B cell (primary cell): ENCODE data around the gene HLA-DQB1.

Experiments
- CTCF ChIP-seq: fragments of 200-600 bp; IDR thresholded peaks from one replicate; pipeline ENCODE4 v1.8.0; 2022; ENCODE audit warnings: antibody characterized with exemption, mild to moderate bottlenecking
- EZH2 ChIP-seq: IDR thresholded peaks from 2 replicates; pipeline ENCODE4 v1.6.1; 2012; ENCODE audit warnings: borderline replicate concordance, low read depth, mild to moderate bottlenecking, moderate library complexity, low read length; ENCODE audit not compliant: insufficient read depth, poor library complexity, severe bottlenecking

- TF ChIP-seq CTCF (no peak), EZH2 (no peak)
Measured at GRCh38 chr6:32638532-32639219, 27.8 kb downstream of the HLA-DQB1 start.
